HG02588 (cell line): ENCODE data around the gene ZNF747.
"Not testable (repeated sequence)": the region's sequence is repeated elsewhere in the genome, so short reads cannot be mapped to it uniquely, and the experiment has no call there.

ENCODE experiments used
- ATAC-seq: cut with Tn5 transposase; IDR thresholded peaks from one replicate; pipeline ENCODE4 v1.9.1; 2021; ENCODE audit warnings: mild to moderate bottlenecking, moderate library complexity; ENCODE audit not compliant: unreplicated experiment

ZNF747 gene

GRCh38 chr16:30535106-30535776, 583 bp upstream of the ZNF747 start:
- no peak for ATAC-seq

GRCh38 chr16:30533748-30534367, 800 bp downstream of the ZNF747 start:
- ATAC-seq = peak; percentile 25

- ATAC-seq = no peak
Measured at GRCh38 chr16:30533146-30533522, 1.5 kb downstream of the ZNF747 start.

GRCh38 chr16:30532285-30533145, 2.1 kb downstream of the ZNF747 start:
- ATAC-seq = no peak

GRCh38 chr16:30530163-30531037, 4.3 kb downstream of the ZNF747 start:
- no peak for ATAC-seq

- ATAC-seq = no peak
Measured at GRCh38 chr16:30528799-30529457, 5.7 kb downstream of the ZNF747 start.

GRCh38 chr16:30527635-30528178, 7.0 kb downstream of the ZNF747 start:
- ATAC-seq = no peak

- peak; percentile 76 for ATAC-seq
Measured at GRCh38 chr16:30526823-30527634, 7.6 kb downstream of the ZNF747 start.

GRCh38 chr16:30526137-30526822, 8.4 kb downstream of the ZNF747 start, which contains the start of gene ZNF768:
TSS of gene ZNF768 (minus strand) at chr16:30526566. CDS start at chr16:30526413, 153 bp downstream.
- ATAC-seq = peak; percentile 31

GRCh38 chr16:30525844-30526136, 8.9 kb downstream of the ZNF747 start:
- ATAC-seq = no peak

- no peak for ATAC-seq
Measured at GRCh38 chr16:30524575-30525568, 9.8 kb downstream of the ZNF747 start.

GRCh38 chr16:30523768-30524574, 10.7 kb downstream of the ZNF747 start:
- ATAC-seq = no peak

- not testable (repeated sequence) for ATAC-seq
Measured at GRCh38 chr16:30522702-30523463, 11.8 kb downstream of the ZNF747 start.

- no peak for ATAC-seq
Measured at GRCh38 chr16:30521873-30522641, 12.6 kb downstream of the ZNF747 start.

- ATAC-seq = no peak
Measured at GRCh38 chr16:30521476-30521872, 13.2 kb downstream of the ZNF747 start.
